Measurements from ENCODE around the gene FRS3. TPM values are rescaled to one million over a fixed set of nuclear protein-coding genes. Genes with fewer than 3 reads are reported as not detected.

Gene FRS3
- total and polyA plus RNA-seq, 2 experiments from 2014 or later, result 1.4 to 8.4 TPM

- no peaks in the 10 kb centered on the region for H3K36me3 ChIP-seq (replicated peaks; ENCODE audit: insufficient read depth, low read depth)
- no peak for TF ChIP-seq CTCF (IDR thresholded peaks at IDR 0.05; ENCODE audit: poor library complexity)
- TF ChIP-seq EZH2 (IDR thresholded peaks at IDR 0.05; ENCODE audit: borderline replicate concordance), result no peak
- TF ChIP-seq EZH2phosphoT487 (IDR thresholded peaks at IDR 0.05; ENCODE audit: low read depth, severe bottlenecking, unreplicated experiment), result no peak
- H3K27ac ChIP-seq, result no peak overlapping the region
- DNase-seq (ENCODE audit: low spot score), result no peak
- no peak overlapping the region for H3K4me2 ChIP-seq
- no peaks in the 10 kb centered on the region for H3K9me2 ChIP-seq (replicated peaks; ENCODE audit: insufficient read depth)
- H3K4me3 ChIP-seq, result no peak overlapping the region
- no peaks in the 10 kb centered on the region for H3K9me3 ChIP-seq (ENCODE audit: low read depth)
- no peaks in the 10 kb centered on the region for H3K27me3 ChIP-seq
- 75% methylated on average over 3 of the region's 3 CpGs for WGBS (ENCODE audit: low lambda C conversion rate, missing lambda C conversion rate)
- H3K4me1 ChIP-seq (ENCODE audit: insufficient read depth), result peaks cover 11% of the 10 kb centered on the region
- H4K20me1 ChIP-seq (ENCODE audit: insufficient read depth, poor library complexity, severe bottlenecking), result no peaks in the 10 kb centered on the region
- H2AFZ ChIP-seq, result no peak overlapping the region
- no peaks in the 10 kb centered on the region for H3K79me2 ChIP-seq
Measured at GRCh38 chr6:41748542-41748941, 31.2 kb downstream of the FRS3 start.

DNA sequence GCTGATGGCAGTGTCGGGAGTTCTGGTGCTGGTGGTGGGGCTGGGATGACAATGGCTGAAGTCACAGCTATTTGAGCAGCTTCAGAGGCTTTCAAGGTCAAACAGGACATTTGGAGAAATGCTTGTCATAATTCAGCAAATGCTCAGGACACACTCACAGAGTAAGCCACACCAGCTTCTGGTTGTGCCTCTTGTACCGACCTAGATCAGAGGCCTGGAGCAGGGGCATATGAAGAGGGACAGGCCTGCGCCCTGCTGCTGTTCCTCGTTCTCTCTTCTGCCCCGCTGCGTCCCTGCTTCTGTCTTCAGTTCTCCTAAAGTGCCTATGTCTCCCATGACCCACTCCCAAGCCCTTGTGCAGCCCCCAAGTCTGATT, 31.6 kb downstream of the FRS3 start:
- H3K4me2 ChIP-seq, result no peak overlapping the region

GRCh38 chr6:41747256-41748101, 32.2 kb downstream of the FRS3 start, which contains the start of gene PGC:
Gene PGC, minus strand, starts transcription at chr6:41747397. Its CDS starts 63 bp downstream, at chr6:41747334.
- no peak within 1 kb of the TSS for H3K27ac ChIP-seq

More for the DNA sequence above, 31.6 kb downstream of the FRS3 start:
- Histone ChIP-seq H3K9me2 (replicated peaks; ENCODE audit: insufficient read depth) (no peaks in the 10 kb centered on the region), H3K27me3 (no peaks in the 10 kb centered on the region), H3K79me2 (no peaks in the 10 kb centered on the region), H3K4me3 (no peak overlapping the region), H3K4me1 (ENCODE audit: insufficient read depth) (peaks cover 11% of the 10 kb centered on the region), H3K36me3 (replicated peaks; ENCODE audit: insufficient read depth, low read depth) (no peaks in the 10 kb centered on the region), H4K20me1 (ENCODE audit: insufficient read depth, poor library complexity, severe bottlenecking) (no peaks in the 10 kb centered on the region), H3K27ac (no peak overlapping the region), H2AFZ (no peak overlapping the region), H3K9me3 (ENCODE audit: low read depth) (no peaks in the 10 kb centered on the region)
- TF ChIP-seq CTCF (IDR thresholded peaks at IDR 0.05; ENCODE audit: poor library complexity) (no peak), EZH2phosphoT487 (IDR thresholded peaks at IDR 0.05; ENCODE audit: low read depth, severe bottlenecking, unreplicated experiment) (no peak), EZH2 (IDR thresholded peaks at IDR 0.05; ENCODE audit: borderline replicate concordance) (no peak)
- 92% methylated on average over 6 of the region's 6 CpGs for WGBS (ENCODE audit: low lambda C conversion rate, missing lambda C conversion rate)
- DNase-seq (ENCODE audit: low spot score), result no peak

More at GRCh38 chr6:41747256-41748101, 32.2 kb downstream of the FRS3 start, which contains the start of gene PGC:
- Histone ChIP-seq H3K36me3 (replicated peaks; ENCODE audit: insufficient read depth, low read depth) (no peaks in the 10 kb centered on the region), H3K4me1 (ENCODE audit: insufficient read depth) (peaks cover 11% of the 10 kb centered on the region), H3K9me2 (replicated peaks; ENCODE audit: insufficient read depth) (no peaks in the 10 kb centered on the region), H3K4me2 (no peak within 1 kb of the TSS), H3K79me2 (no peaks in the 10 kb centered on the region), H3K27me3 (no peaks in the 10 kb centered on the region), H3K4me3 (no peak within 1 kb of the TSS), H4K20me1 (ENCODE audit: insufficient read depth, poor library complexity, severe bottlenecking) (no peaks in the 10 kb centered on the region), H3K9me3 (ENCODE audit: low read depth) (no peaks in the 10 kb centered on the region), H2AFZ (no peak within 1 kb of the TSS)
- WGBS (ENCODE audit: low lambda C conversion rate, missing lambda C conversion rate), result 78% methylated on average over 15 of the region's 15 CpGs
- DNase-seq (ENCODE audit: low spot score), result no peak
- TF ChIP-seq CTCF (IDR thresholded peaks at IDR 0.05; ENCODE audit: poor library complexity), result no peak
- TF ChIP-seq EZH2phosphoT487 (IDR thresholded peaks at IDR 0.05; ENCODE audit: low read depth, severe bottlenecking, unreplicated experiment), result no peak
- TF ChIP-seq EZH2 (IDR thresholded peaks at IDR 0.05; ENCODE audit: borderline replicate concordance), result no peak

All from hepatocyte (in vitro differentiated cells).